Gastrocnemius medialis (tissue), 4 donors: ENCODE results near the gene SCG5.

Source experiments
- CTCF ChIP-seq, 5 experiments: fragments of 450-650 bp in 3 of 5; fragments of 200-600 bp in 2 of 5; sonication (generic) in 2 of 5; IDR thresholded peaks in 4 of 5; conservative IDR thresholded peaks in 1 of 5; 1 replicate in 4 of 5; 2 replicates in 1 of 5; pipeline ENCODE4 v1.5.1; 2016 to 2019; ENCODE audit warnings: antibody characterized with exemption in 5 of 5, mild to moderate bottlenecking in 3 of 5, moderate library complexity in 3 of 5
- POLR2A ChIP-seq, 2 donors: fragments of 450-650 bp; IDR thresholded peaks; one replicate each; pipeline ENCODE4 v1.6.1; 2017; ENCODE audit warnings: antibody characterized with exemption in 2 of 2, mild to moderate bottlenecking in 2 of 2, moderate library complexity in 2 of 2

GRCh38 chr15:32694222-32694983, 52.9 kb downstream of the SCG5 start:
- TF ChIP-seq POLR2A (IDR thresholded peaks at IDR 0.05) (no peak), CTCF (IDR thresholded peaks at IDR 0.05 in 4 of 5, conservative IDR thresholded peaks at IDR 0.05 in 1 of 5) (no peak)
